ENCODE measurements around the gene ADGRF3. TPM values are rescaled to one million over a fixed set of nuclear protein-coding genes. Genes with fewer than 3 reads are reported as not detected.

ADGRF3 gene
- total and polyA plus RNA-seq, 2 of the 13 experiments (the other 11 are each of a cell fraction or from before 2014, with no cell fraction given), result 0.40 to 1.5 TPM

DNA sequence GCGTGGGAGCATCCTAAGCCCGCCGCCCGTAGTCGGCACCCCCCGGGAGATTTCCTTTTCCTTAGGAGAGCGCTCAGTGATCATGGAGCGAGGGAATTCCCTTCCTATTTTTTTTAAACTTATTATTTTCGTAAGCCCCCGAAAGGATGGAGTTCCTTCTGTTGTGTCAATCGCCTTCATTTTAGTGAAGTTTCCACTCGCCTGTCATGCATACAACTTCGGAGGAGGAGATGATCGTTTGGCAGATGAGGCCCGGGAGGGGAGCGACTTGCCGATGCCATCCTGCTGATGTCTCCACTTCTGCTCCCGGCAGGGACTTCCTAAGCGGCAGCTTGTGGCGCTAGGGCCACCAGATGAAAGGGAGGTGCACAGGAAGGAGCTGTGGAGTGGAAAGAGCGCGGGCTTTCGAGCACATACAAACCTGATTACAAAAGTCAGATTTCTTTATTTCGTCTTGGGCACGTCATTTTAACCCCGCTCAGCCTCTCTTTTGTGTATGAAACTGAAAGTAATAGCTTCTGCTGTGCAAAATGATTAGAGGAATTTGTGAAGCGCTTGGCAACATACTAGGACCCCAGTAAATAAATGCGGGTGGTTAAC lies at the start of gene ADGRF3 (continued):
- TF ChIP-seq, protein P1, sequence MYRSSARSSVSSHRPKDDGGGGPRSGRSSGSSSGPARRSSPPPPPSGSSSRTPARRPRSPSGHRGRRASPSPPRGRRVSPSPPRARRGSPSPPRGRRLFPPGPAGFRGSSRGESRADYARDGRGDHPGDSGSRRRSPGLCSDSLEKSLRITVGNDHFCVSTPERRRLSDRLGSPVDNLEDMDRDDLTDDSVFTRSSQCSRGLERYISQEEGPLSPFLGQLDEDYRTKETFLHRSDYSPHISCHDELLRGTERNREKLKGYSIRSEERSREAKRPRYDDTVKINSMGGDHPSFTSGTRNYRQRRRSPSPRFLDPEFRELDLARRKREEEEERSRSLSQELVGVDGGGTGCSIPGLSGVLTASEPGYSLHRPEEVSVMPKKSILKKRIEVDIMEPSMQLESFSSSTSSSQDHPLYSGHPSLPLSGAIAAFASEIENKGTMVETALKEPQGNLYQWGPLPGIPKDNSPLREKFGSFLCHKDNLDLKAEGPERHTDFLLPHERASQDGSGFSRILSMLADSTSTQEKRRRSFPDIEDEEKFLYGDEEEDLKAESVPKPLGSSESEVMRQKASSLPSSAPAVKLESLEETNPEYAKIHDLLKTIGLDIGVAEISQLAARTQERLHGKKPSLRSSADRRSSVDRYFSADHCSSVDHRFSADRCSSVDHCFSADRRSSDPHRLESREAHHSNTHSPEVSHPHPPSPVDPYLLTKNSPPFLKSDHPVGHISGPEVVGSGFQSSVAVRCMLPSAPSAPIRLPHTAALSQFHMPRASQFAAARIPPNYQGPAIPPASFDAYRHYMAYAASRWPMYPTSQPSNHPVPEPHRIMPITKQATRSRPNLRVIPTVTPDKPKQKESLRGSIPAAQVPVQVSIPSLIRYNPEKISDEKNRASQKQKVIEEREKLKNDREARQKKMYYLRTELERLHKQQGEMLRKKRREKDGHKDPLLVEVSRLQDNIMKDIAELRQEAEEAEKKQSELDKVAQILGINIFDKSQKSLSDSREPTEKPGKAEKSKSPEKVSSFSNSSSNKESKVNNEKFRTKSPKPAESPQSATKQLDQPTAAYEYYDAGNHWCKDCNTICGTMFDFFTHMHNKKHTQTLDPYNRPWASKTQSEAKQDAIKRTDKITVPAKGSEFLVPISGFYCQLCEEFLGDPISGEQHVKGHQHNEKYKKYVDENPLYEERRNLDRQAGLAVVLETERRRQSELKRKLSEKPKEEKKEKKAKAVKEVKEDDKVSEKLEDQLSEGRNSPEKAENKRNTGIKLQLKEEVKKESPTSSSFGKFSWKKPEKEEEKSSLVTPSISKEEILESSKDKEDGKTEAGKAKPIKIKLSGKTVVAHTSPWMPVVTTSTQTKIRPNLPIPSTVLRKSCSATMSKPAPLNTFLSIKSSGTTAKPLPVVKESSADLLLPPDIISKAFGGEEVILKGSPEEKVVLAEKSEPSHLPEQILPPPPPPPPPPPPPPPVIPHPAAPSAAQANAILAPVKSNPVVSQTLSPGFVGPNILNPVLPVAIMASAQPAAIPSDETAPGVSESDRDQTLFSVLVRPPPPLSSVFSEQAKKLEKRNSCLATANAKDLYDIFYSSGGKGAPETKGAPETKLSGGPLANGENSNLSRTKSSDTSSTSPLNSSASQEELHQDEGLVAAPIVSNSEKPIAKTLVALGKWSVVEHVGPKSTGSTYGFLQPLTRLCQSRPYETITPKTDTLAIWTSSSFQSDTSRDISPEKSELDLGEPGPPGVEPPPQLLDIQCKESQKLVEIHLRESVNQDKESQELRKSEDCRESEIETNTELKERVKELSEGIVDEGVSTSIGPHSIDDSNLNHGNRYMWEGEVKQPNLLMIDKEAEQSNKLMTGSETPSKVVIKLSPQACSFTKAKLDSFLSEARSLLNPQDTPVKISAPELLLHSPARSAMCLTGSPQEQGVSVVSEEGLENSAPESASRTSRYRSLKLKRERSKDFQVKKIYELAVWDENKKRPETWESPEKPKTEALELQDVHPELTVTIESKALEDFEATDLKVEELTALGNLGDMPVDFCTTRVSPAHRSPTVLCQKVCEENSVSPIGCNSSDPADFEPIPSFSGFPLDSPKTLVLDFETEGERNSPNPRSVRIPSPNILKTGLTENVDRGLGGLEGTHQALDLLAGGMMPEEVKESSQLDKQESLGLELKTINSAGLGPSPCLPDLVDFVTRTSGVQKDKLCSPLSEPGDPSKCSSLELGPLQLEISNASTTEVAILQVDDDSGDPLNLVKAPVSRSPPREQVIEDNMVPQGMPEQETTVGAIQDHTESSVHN (CRISPR knock-in tag; IDR thresholded peaks at IDR 0.05), result no peak
- TF ChIP-seq, protein P2, sequence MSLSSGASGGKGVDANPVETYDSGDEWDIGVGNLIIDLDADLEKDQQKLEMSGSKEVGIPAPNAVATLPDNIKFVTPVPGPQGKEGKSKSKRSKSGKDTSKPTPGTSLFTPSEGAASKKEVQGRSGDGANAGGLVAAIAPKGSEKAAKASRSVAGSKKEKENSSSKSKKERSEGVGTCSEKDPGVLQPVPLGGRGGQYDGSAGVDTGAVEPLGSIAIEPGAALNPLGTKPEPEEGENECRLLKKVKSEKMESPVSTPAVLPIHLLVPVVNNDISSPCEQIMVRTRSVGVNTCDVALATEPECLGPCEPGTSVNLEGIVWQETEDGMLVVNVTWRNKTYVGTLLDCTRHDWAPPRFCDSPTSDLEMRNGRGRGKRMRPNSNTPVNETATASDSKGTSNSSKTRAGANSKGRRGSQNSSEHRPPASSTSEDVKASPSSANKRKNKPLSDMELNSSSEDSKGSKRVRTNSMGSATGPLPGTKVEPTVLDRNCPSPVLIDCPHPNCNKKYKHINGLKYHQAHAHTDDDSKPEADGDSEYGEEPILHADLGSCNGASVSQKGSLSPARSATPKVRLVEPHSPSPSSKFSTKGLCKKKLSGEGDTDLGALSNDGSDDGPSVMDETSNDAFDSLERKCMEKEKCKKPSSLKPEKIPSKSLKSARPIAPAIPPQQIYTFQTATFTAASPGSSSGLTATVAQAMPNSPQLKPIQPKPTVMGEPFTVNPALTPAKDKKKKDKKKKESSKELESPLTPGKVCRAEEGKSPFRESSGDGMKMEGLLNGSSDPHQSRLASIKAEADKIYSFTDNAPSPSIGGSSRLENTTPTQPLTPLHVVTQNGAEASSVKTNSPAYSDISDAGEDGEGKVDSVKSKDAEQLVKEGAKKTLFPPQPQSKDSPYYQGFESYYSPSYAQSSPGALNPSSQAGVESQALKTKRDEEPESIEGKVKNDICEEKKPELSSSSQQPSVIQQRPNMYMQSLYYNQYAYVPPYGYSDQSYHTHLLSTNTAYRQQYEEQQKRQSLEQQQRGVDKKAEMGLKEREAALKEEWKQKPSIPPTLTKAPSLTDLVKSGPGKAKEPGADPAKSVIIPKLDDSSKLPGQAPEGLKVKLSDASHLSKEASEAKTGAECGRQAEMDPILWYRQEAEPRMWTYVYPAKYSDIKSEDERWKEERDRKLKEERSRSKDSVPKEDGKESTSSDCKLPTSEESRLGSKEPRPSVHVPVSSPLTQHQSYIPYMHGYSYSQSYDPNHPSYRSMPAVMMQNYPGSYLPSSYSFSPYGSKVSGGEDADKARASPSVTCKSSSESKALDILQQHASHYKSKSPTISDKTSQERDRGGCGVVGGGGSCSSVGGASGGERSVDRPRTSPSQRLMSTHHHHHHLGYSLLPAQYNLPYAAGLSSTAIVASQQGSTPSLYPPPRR (CRISPR knock-in tag; IDR thresholded peaks at IDR 0.05; ENCODE audit: borderline replicate concordance), result no peak
- TF ChIP-seq TP53 (CRISPR knock-in tag; conservative IDR thresholded peaks at IDR 0.05), result no peak
- no peak; the same call in none of the 2 replicates for TF ChIP-seq ZNF205 (CRISPR knock-in tag; IDR thresholded peaks at IDR 0.05)
- TF ChIP-seq CBX5 (CRISPR knock-in tag; IDR thresholded peaks at IDR 0.05; ENCODE audit: borderline replicate concordance), result 0 out of 2 replicates have a peak, but pooled peaks have one; percentile 53
- TF ChIP-seq, protein P3, sequence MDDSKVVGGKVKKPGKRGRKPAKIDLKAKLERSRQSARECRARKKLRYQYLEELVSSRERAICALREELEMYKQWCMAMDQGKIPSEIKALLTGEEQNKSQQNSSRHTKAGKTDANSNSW (CRISPR knock-in tag; IDR thresholded peaks at IDR 0.05; ENCODE audit: borderline replicate concordance), result no peak
- TF ChIP-seq BHLHE40 (IDR thresholded peaks at IDR 0.05; ENCODE audit: low read length), result no peak
- TF ChIP-seq ZNF883 (CRISPR knock-in tag; IDR thresholded peaks at IDR 0.05; ENCODE audit: not compliant biosample characterization), result no peak
- TF ChIP-seq, protein P4, sequence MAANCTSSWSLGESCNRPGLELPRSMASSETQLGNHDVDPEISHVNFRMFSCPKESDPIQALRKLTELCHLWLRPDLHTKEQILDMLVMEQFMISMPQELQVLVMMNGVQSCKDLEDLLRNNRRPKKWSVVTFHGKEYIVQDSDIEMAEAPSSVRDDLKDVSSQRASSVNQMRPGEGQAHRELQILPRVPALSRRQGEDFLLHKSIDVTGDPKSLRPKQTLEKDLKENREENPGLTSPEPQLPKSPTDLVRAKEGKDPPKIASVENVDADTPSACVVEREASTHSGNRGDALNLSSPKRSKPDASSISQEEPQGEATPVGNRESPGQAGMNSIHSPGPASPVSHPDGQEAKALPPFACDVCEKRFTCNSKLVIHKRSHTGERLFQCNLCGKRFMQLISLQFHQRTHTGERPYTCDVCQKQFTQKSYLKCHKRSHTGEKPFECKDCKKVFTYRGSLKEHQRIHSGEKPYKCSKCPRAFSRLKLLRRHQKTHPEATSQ (CRISPR knock-in tag; IDR thresholded peaks at IDR 0.05; ENCODE audit: borderline replicate concordance), result no peak
- TF ChIP-seq JUN (CRISPR knock-in tag; IDR thresholded peaks at IDR 0.05), result no peak
- TF ChIP-seq POLR2A (IDR thresholded peaks at IDR 0.05; ENCODE audit: insufficient read depth in 1 of 2, low read depth in 2 of 2, low read length in 2 of 2), result no peak
- 0 out of 2 replicates have a peak, but pooled peaks have one; percentile 38 for TF ChIP-seq DNMT1 (CRISPR knock-in tag; IDR thresholded peaks at IDR 0.05)
- TF ChIP-seq ZFP1 (CRISPR knock-in tag; IDR thresholded peaks at IDR 0.05), result no peak
- TF ChIP-seq GTF3A (CRISPR knock-in tag; conservative IDR thresholded peaks at IDR 0.05), result no peak
- no peak for TF ChIP-seq FOXK2 (IDR thresholded peaks at IDR 0.05)
- no peak; the same call in 1 of the 2 replicates for TF ChIP-seq KLF12 (CRISPR knock-in tag; IDR thresholded peaks at IDR 0.05; ENCODE audit: borderline replicate concordance)
